DLD1 (cell line): ENCODE results near the gene ALPG.
"Not testable (repeated sequence)": the region's sequence is repeated elsewhere in the genome, so short reads cannot be mapped to it uniquely, and the experiment has no call there.

Experiments
- in situ Hi-C: cut with HindIII; loops from 2 replicates; pipeline ENCODE4 v1.10.0; 2017; ENCODE audit warnings: low sequenced_read_pairs

ALPG gene

GRCh38 chr2:232406556-232407310 lies at the start of gene ALPG:
ALPG (plus strand) TSS chr2:232406844; CDS start chr2:232406895, 51 bp downstream.
- in situ Hi-C loops: no loop called here

GRCh38 chr2:232361646-232362045 lies 45.0 kb upstream of the ALPG start:
- in situ Hi-C loops: no loop called here

- in situ Hi-C loops: no loop called here
Measured at GRCh38 chr2:232362174-232362900, 44.3 kb upstream of the ALPG start.

GRCh38 chr2:232363064-232363783 lies 43.4 kb upstream of the ALPG start:
- in situ Hi-C loops: not testable (repeated sequence)

- in situ Hi-C loops: no loop called here
Measured at GRCh38 chr2:232363784-232364615, 42.6 kb upstream of the ALPG start.

GRCh38 chr2:232364806-232365594 lies 41.6 kb upstream of the ALPG start:
- in situ Hi-C loops: not testable (repeated sequence)

GRCh38 chr2:232365621-232366321 lies 40.9 kb upstream of the ALPG start:
- in situ Hi-C loops: no loop called here

GRCh38 chr2:232366461-232366860 lies 40.2 kb upstream of the ALPG start:
- in situ Hi-C loops: not testable (repeated sequence)

- in situ Hi-C loops: no loop called here
Measured at GRCh38 chr2:232367016-232367415, 39.6 kb upstream of the ALPG start.

- in situ Hi-C loops: no loop called here
Measured at GRCh38 chr2:232367591-232368233, 38.9 kb upstream of the ALPG start.

- in situ Hi-C loops: no loop called here
Measured at GRCh38 chr2:232368311-232368731, 38.3 kb upstream of the ALPG start.

GRCh38 chr2:232369126-232369951 lies 37.3 kb upstream of the ALPG start:
- in situ Hi-C loops: no loop called here

- in situ Hi-C loops: not testable (repeated sequence)
Measured at GRCh38 chr2:232370007-232370406, 36.6 kb upstream of the ALPG start.

- in situ Hi-C loops: no loop called here
Measured at GRCh38 chr2:232372231-232373208, 34.1 kb upstream of the ALPG start.

GRCh38 chr2:232374356-232374755 lies 32.3 kb upstream of the ALPG start:
- in situ Hi-C loops: no loop called here

GRCh38 chr2:232375164-232375563 lies 31.5 kb upstream of the ALPG start:
- in situ Hi-C loops: no loop called here

- in situ Hi-C loops: no loop called here
Measured at GRCh38 chr2:232376260-232376659, 30.4 kb upstream of the ALPG start.
